Measurements from ENCODE around the gene SV2A.
"Not testable (repeated sequence)": the region's sequence is repeated elsewhere in the genome, so short reads cannot be mapped to it uniquely, and the experiment has no call there.

SV2A gene

GRCh38 chr1:149928401-149928724 is 10.7 kb upstream of the SV2A start:
- no peak for DNase-seq

DNA sequence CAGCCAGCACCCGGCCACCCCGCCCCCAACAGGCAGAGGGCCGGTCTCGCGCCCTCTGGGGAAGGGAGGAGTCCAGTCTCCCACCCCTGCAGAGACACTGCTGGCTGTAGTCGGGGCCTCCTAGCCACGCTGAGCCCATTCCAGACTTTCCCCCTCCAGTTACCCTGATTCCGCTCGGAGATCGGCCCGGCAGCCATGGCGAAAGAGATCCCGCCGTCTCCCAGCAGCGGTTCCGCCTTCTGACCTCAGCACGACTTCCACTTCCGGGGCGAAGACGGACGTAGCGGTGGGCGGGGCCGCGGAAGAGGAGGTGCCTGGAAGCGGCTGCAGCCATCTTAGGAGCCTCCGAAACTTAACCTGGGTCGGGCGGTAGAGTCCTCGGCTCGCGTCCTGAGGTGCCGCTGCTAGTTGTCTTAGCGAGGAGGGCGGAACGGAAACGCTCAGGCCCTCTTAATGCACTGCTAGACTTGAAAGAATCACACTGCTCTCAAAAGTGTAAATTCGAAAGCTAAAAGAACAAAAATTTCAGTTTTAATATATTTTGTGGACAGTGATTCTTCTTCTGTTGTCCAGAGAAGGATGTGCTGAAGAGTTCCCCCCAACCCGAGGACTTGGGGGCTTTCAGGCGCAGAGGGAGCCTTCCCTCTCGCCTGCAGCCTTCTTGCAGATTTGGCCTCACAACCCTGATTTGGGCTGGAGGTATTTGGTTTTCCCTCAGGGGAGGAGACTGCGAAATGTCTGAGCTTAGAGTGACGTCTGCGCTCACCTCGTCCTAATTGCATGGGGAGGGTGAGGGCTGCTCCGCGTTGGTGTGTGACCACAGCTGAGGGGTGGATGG is 10.1 kb upstream of the SV2A start, which contains the start of gene SF3B4:
Gene SF3B4 (minus strand): TSS at position 241 of the 838 bp plus-strand sequence. CDS start 44 bp downstream, at position 197.
- peak; percentile 89 for DNase-seq

DNA sequence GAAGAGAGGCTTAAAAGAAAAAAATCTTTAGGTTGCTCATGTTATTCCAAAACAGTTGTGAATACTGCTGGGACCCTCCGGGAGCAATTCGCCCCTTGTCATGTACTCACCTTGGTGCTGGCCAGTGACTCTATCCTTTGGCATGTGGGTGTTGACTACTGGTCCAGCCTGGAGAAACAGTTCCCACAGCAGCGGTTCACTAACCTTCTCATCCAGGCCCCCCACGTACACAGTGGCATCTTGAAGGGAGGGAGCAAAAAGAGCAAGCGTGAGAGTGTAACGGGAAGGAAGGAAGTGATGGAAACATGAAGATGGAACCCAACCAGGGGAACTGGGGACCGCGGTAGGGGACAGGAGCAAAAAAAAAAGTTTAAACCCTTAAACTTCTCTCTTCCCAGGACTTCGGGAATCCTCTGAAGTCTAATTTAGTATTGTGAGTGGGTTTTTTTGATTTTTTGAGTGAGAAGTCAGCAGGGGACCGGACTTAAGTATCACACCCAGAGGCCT is 9.5 kb upstream of the SV2A start:
- DNase-seq, result no peak

GRCh38 chr1:149926296-149926695 is 8.7 kb upstream of the SV2A start:
- no peak for DNase-seq

GRCh38 chr1:149925751-149926150 is 8.1 kb upstream of the SV2A start:
- no peak for DNase-seq

DNA sequence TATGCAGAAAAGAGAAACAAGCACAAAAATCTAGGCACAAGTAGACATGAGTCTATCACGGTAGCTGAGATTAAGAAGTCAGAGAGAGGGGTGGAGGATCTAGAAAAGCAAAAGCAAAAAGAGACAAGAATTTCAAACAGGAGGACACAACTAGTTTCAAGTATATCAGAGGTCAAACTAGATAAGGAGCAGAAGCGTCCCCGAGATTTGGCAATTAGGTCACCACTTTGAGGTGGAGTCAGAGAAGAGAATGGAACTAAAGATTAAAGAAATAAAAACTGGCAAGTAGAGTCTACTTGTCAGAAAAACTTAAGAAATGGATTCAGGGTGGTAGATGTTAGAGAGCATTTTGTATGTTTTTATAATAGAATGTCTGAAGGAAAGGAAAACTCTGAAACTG is 7.7 kb upstream of the SV2A start:
- no peak for DNase-seq

GRCh38 chr1:149923626-149924025 is 6.0 kb upstream of the SV2A start:
- DNase-seq, result no peak

DNA sequence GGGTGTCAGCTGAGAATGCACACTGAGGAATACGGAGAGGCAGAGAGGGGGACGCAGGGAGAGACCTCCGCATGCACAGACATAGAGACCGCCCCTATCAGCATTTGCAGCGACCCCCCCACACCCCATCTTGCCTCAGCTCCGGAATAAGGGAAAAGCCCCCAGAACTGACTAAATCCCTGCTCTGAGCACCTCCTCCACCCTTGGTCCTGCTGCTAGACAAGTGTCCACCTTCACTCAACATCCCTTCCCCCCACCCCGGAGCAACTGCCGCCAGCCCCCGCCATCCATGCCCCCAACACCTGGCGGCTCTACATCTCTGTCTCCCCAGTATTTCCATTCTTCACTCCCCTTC is 769 bp downstream of the SV2A start:
- DNase-seq, result no peak

DNA sequence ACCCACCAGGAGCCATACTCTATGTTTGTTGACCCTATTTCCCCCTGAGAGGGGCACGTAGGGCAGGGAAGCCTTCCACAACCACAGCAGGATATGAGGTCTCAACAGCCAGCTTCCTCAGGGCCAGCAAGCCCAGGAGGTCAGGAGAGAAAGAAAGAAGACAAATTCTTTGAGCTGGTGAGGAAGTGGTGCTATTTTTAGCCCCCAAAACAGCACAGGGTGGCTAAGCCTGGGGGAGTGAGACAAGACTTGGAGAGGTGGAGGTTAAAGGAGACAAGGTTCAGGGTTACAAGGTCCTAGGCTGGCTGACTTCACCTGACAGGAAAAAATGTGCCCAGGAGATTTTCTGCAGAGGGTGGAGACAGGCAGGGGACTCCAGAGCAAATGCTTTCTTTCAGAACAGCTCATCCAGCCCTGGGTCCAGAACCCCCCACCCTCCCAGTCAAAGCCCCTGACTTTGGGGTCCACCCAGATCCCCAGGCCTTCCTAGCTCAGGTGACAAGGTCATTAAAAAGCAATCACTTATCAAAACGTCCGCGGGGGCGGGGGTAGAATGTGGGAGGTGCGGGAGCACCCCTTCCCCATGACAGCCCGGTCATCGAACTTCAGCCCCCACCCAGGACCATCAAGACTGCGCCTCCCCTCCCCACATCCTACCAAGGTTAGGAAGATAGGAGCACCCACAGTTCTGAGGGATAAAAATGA is 1.3 kb downstream of the SV2A start:
- peak; percentile 40 for DNase-seq

- DNase-seq, result no peak
Measured at GRCh38 chr1:149915429-149916192, 2.0 kb downstream of the SV2A start.

GRCh38 chr1:149914545-149914944 is 3.1 kb downstream of the SV2A start:
- DNase-seq, result no peak

DNA sequence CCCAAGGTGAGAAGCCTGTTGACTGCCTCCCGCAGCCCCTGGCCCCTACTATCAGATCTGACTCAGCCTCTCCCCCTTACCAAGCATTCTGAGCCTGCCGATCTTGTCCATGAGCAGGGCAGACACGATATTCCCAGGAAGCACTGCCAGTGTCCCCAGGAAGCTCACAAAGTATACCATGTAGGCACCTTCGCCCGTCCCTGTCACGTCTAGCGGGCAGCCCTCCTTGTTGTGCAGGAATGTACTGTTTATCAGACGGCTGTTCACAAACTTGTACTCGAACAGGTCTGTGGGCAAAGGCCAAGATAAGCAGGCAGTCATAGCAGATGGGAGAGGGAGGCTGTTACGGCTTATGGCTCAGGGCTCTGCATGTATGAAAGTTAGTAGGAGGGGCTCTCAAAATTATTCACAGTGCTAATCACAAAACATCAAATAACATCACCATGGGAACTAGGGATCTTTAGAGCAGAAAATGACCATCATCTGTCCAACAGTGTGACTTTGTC is 11.0 kb downstream of the SV2A start:
- DNase-seq, result no peak

- DNase-seq, result no peak
Measured at GRCh38 chr1:149903836-149904491, 13.7 kb downstream of the SV2A start.

DNA sequence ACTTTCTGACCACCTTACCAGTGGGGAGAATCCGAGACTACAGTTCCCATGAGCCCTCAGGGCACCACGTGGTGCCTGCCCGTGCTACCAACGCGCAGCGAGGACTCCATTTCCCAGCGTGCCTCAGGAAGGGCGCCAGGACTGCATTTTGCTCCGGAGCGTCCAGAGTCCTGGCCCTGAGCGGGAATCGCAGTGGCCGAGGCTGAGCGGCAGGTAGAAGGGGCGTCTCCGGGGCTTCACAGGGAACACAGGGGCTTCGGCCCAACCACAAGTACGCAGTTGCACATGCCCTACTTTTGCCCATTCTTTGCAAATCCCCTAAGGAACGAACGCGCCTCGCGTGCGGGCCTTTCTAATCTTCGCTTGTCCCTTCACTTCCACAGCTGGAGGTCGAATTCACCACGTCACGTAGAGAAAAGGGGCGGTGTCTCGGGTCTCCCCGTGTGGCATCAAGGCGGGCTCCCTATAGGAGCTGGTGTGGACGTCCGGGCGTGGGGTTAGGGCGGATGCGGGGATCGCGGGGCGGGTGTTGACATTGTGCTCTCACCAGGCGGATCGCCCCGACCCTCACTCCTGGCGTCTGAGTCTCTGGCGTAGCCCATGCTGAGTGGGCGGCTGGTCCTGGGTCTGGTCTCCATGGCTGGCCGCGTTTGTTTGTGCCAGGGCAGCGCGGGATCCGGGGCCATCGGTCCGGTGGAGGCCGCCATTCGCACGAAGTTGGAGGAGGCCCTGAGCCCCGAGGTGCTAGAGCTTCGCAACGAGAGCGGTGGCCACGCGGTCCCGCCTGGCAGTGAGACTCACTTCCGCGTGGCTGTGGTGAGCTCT is 18.0 kb downstream of the SV2A start, which contains the start of gene BOLA1:
Gene BOLA1 (plus strand): TSS at position 109 of the 825 bp plus-strand sequence. CDS start 492 bp downstream, at position 601.
- no peak for DNase-seq

GRCh38 chr1:149896575-149896974 is 21.1 kb downstream of the SV2A start:
- no peak for DNase-seq

GRCh38 chr1:149888999-149889289 is 28.7 kb downstream of the SV2A start:
- DNase-seq, result no peak

GRCh38 chr1:149888247-149888998 is 29.2 kb downstream of the SV2A start:
- DNase-seq, result peak; percentile 84

DNA sequence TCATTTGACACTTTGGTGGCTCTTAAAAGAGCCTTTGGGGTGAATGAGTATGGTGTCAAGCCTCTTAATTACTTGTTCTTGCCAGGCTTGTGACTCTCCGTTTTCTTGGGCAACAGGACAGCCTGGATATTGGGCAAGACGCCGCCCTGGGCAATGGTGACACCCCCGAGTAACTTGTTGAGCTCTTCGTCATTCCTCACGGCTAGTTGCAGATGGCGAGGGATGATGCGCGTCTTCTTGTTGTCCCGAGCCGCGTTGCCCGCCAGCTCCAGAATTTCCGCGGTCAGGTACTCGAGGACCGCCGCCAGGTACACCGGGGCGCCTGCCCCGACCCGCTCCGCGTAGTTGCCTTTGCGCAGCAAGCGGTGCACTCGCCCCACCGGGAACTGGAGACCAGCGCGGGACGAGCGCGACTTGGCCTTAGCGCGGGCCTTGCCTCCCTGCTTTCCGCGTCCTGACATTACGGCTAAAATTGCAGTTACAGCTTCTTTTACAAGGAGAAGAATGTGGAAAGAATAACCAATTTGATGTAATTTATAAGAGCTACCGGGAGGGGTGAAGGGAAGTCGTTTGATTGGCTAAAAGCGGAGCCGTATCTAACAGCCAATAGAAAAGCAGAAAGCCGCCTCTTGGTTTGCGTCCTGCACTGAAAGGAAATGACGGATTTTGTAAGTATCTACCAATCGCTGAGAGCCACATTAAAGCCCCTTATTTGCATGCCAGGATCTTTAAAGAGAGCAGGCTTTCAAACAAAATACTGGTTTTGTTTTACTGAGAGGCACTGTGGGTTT is 30.0 kb downstream of the SV2A start:
- peak; percentile 91 for DNase-seq

DNA sequence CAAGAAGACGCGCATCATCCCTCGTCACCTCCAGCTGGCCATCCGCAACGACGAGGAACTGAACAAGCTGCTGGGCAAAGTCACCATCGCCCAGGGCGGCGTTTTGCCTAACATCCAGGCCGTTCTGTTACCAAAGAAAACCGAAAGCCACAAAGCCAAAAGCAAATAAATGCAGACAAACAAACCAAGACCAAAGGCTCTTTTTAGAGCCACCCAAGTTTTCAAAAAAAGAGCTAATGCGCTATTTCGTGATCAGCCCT is 30.5 kb downstream of the SV2A start:
- DNase-seq, result not testable (repeated sequence)

DNA sequence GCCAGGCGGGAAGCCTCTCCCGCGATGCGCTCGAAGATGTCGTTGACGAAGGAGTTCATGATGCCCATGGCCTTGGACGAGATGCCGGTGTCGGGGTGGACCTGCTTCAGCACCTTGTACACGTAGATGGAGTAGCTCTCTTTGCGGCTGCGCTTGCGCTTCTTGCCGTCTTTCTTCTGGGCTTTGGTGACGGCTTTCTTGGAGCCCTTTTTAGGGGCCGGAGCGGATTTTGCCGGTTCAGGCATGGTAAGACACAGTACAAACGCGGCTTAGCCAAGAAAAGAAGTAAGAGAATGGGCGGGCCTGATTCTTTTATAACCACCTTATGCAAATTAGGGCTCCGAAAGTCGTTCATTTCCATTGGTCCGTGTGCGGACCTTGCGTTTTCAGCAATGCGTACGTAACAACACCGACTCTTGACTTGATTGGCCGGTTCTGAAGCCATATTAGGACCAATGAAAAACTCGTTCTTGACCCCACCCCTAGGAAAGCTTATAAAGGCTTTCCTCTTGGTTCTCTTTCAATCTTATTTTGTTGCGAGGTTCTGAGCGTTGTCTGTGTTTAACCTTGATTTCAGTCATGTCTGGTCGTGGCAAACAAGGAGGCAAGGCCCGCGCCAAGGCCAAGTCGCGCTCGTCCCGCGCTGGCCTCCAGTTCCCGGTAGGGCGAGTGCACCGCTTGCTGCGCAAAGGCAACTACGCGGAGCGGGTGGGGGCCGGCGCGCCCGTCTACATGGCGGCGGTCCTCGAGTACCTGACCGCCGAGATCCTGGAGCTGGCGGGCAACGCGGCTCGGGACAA is 31.0 kb downstream of the SV2A start:
- DNase-seq, result peak; percentile 97
